ENCODE measurements around the gene CGN. TPM values are rescaled to one million over a fixed set of nuclear protein-coding genes. Genes with fewer than 3 reads are reported as not detected.

Gene CGN
- total RNA-seq, 6 experiments from 2014 or later, result 15.9 to 65.4 (median 38.6) TPM

- WGBS (ENCODE audit: insufficient coverage, low coverage, low lambda C conversion rate, missing lambda C conversion rate), result 100% methylated on average over 4 of the region's 7 CpGs
- TF ChIP-seq, protein P1, sequence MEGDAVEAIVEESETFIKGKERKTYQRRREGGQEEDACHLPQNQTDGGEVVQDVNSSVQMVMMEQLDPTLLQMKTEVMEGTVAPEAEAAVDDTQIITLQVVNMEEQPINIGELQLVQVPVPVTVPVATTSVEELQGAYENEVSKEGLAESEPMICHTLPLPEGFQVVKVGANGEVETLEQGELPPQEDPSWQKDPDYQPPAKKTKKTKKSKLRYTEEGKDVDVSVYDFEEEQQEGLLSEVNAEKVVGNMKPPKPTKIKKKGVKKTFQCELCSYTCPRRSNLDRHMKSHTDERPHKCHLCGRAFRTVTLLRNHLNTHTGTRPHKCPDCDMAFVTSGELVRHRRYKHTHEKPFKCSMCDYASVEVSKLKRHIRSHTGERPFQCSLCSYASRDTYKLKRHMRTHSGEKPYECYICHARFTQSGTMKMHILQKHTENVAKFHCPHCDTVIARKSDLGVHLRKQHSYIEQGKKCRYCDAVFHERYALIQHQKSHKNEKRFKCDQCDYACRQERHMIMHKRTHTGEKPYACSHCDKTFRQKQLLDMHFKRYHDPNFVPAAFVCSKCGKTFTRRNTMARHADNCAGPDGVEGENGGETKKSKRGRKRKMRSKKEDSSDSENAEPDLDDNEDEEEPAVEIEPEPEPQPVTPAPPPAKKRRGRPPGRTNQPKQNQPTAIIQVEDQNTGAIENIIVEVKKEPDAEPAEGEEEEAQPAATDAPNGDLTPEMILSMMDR (IDR thresholded peaks at IDR 0.05), result no peak
- TF ChIP-seq POLR2A (IDR thresholded peaks at IDR 0.05), result no peak
Observed at GRCh38 chr1:151524736-151525135, 13.5 kb downstream of the CGN start.

DNA sequence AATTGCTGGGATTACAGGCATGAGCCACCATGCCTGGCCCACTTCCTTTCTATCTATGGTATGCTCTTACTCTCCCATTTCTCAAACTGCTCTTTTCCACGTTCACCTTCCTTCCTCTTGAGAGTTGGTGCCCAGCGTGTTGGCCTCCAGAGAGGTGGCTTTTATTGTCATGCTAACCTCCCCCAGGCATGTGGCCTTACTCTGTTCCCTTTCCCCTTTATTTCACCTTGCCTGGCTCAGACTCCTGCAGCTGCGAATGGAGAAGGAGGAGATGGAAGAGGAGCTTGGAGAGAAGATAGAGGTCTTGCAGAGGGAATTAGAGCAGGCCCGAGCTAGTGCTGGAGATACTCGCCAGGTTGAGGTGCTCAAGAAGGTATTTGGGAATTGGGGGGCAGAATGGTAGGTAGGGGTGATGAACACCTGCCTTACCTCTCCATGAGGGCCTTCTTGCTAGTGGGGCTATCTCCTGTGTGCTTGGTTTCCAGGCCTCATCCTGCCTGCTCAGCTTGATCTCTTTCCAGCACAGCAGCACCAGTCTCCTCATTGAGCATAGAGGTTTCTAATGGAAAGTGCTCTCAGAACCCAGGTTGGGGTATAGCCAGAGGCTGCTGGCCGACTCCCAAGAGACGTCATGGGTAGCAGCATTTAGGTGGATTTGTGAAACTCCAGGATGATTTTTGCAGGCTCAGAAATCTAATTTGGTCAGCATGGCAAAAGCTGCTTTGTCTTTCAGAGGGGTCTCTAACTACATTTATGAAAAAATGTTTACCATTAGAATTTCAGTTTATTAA, 15.7 kb downstream of the CGN start:
- TF ChIP-seq, protein P1 (IDR thresholded peaks at IDR 0.05), result no peak
- no peak for TF ChIP-seq POLR2A (IDR thresholded peaks at IDR 0.05)
- DNase-seq (no peak), ATAC-seq (peak in 1 of 4 donors; percentile 15)
- H3K27me3 ChIP-seq, result no peaks in the 10 kb centered on the region
- H3K36me3 ChIP-seq, result peaks cover 6 to 76% (median 36%) of the 10 kb centered on the region in 4 donors
- no peak overlapping the region for H3K27ac ChIP-seq
- WGBS (ENCODE audit: insufficient coverage, low coverage, low lambda C conversion rate, missing lambda C conversion rate), result 68% methylated on average over 7 of the region's 7 CpGs
- intact Hi-C loops (cut with DNase I), result no loop called here
- peaks cover 0 to 2% (median 0%) of the 10 kb centered on the region in 4 donors for H3K4me1 ChIP-seq
- no peaks in the 10 kb centered on the region for H3K9me3 ChIP-seq
- no peak overlapping the region for H3K4me3 ChIP-seq

More at GRCh38 chr1:151524736-151525135, 13.5 kb downstream of the CGN start:
- H3K4me3 ChIP-seq, result no peak overlapping the region
- ATAC-seq (peak in 1 of 4 donors; percentile 31), DNase-seq (no peak)
- no peaks in the 10 kb centered on the region for H3K27me3 ChIP-seq
- H3K36me3 ChIP-seq, result peaks cover 6 to 64% (median 30%) of the 10 kb centered on the region in 4 donors
- no peaks in the 10 kb centered on the region for H3K9me3 ChIP-seq
- intact Hi-C loops (cut with DNase I), result no loop called here
- peaks cover 0 to 9% (median 0%) of the 10 kb centered on the region in 4 donors for H3K4me1 ChIP-seq
- H3K27ac ChIP-seq, result no peak overlapping the region

GRCh38 chr1:151529211-151529702, 18.1 kb downstream of the CGN start:
- WGBS (ENCODE audit: insufficient coverage, low coverage, low lambda C conversion rate, missing lambda C conversion rate), result 90% methylated on average over 11 of the region's 11 CpGs
- intact Hi-C loops (cut with DNase I), result no loop called here
- TF ChIP-seq, protein P1 (IDR thresholded peaks at IDR 0.05), result no peak
- TF ChIP-seq POLR2A (IDR thresholded peaks at IDR 0.05), result no peak
- no peak overlapping the region for H3K4me3 ChIP-seq
- no peaks in the 10 kb centered on the region for H3K4me1 ChIP-seq
- DNase-seq (peak in 1 of 3 donors; percentile 28), ATAC-seq (no peak)
- H3K9me3 ChIP-seq, result no peaks in the 10 kb centered on the region
- peaks cover 0 to 88% (median 34%) of the 10 kb centered on the region in 4 donors for H3K36me3 ChIP-seq
- H3K27ac ChIP-seq, result no peak overlapping the region
- H3K27me3 ChIP-seq, result no peaks in the 10 kb centered on the region

DNA sequence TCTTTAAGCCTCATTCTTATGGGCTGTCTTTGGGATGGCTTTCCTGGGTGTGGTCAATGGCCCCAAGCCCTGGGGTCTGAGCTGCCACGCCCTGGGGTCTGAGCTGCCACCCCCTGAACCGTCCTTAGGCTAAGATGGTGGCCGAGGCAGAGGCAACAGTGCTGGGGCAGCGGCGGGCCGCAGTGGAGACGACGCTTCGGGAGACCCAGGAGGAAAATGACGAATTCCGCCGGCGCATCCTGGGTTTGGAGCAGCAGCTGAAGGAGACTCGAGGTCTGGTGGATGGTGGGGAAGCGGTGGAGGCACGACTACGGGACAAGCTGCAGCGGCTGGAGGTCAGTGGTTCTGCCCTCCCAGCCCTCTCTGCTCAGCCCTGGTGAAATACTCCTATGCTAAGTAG, 18.6 kb downstream of the CGN start:
- no peak overlapping the region for H3K27ac ChIP-seq
- no peak for ATAC-seq
- intact Hi-C loops (cut with DNase I), result loop anchor here in 1 of 2 donors (10.0 kb wide), 1 partner anchor 85 kb away; no protein-coding TSS in a partner anchor
- peaks cover 0 to 86% (median 32%) of the 10 kb centered on the region in 4 donors for H3K36me3 ChIP-seq
- DNase-seq, result no peak
- no peak overlapping the region for H3K4me3 ChIP-seq
- TF ChIP-seq, protein P1 (IDR thresholded peaks at IDR 0.05), result no peak
- no peak for TF ChIP-seq POLR2A (IDR thresholded peaks at IDR 0.05)
- no peaks in the 10 kb centered on the region for H3K27me3 ChIP-seq
- no peaks in the 10 kb centered on the region for H3K4me1 ChIP-seq
- 94% methylated on average over 14 of the region's 18 CpGs for WGBS (ENCODE audit: insufficient coverage, low coverage, low lambda C conversion rate, missing lambda C conversion rate)
- H3K9me3 ChIP-seq, result no peaks in the 10 kb centered on the region

Measured in right lobe of liver (tissue), 6 donors.